Activated CD8-positive, alpha-beta T cell treated with anti-CD3 and anti-CD28 coated beads for 36 hours (primary cell): ENCODE results near the gene DYSF. TPM values are rescaled to one million over a fixed set of nuclear protein-coding genes. Genes with fewer than 3 reads are reported as not detected.

Experiments used
- ATAC-seq: fragments of 200-7000 bp; cut with Tn5 transposase; one replicate; pipeline ENCODE4 v1.10.0; 2021; ENCODE audit warnings: mild to moderate bottlenecking, moderate library complexity
- CTCF ChIA-PET: fragments of 350-600 bp; sonication (Branson Sonifier 250); formaldehyde crosslinking; loops from one replicate; lab custom pipeline; 2021; ENCODE audit warnings: antibody characterized with exemption; lab: Charles Lee
- POLR2A ChIA-PET: fragments of 350-600 bp; sonication (Branson Sonifier 250); formaldehyde crosslinking; loops from one replicate; lab custom pipeline; 2021; ENCODE audit warnings: antibody characterized with exemption; lab: Charles Lee
- DNase-seq: peaks from one replicate; pipeline ENCODE4 v3.0.0-alpha.2; 2020
- H3K27ac Mint-ChIP-seq: one replicate; pipeline ENCODE4 v1.8.0; 2021; ENCODE audit warnings: mild to moderate bottlenecking, mixed read lengths
- H3K27me3 Mint-ChIP-seq: one replicate; pipeline ENCODE4 v1.8.0; 2021; ENCODE audit warnings: mixed read lengths
- H3K36me3 Mint-ChIP-seq: one replicate; pipeline ENCODE4 v1.8.0; 2021; ENCODE audit warnings: low read depth, mixed read lengths
- H3K4me1 Mint-ChIP-seq: one replicate; pipeline ENCODE4 v1.8.0; 2021; ENCODE audit warnings: low read depth, mixed read lengths
- H3K4me3 Mint-ChIP-seq: one replicate; pipeline ENCODE4 v1.8.0; 2021; ENCODE audit warnings: mild to moderate bottlenecking, moderate library complexity, mixed read lengths
- H3K9me3 Mint-ChIP-seq: one replicate; pipeline ENCODE4 v1.8.0; 2021; ENCODE audit warnings: mixed read lengths
- CTCF ChIP-seq: fragments of 200-600 bp; IDR thresholded peaks from one replicate; pipeline ENCODE4 v1.8.0; 2022; ENCODE audit warnings: antibody characterized with exemption, mild to moderate bottlenecking
- intact Hi-C: fragments of 100-400 bp; cut with micrococcal nuclease; formaldehyde crosslinking; loops from one replicate; pipeline ENCODE4 v1.10.0; 2022
- total RNA-seq, 2 experiments: library from RNA; stranded (reverse); gene quantifications; one replicate each; pipeline ENCODE4 v1.2.3, GENCODE V29; 2021

DYSF gene
- total RNA-seq, 2 experiments from 2014 or later = 3.5 to 3.8 TPM

- no peak for DNase-seq
- Mint-ChIP-seq H3K4me1 (peaks cover 10% of the 10 kb centered on the region), H3K4me3 (no peak overlapping the region), H3K27ac (no peak overlapping the region), H3K36me3 (no peaks in the 10 kb centered on the region), H3K27me3 (peaks cover 10% of the 10 kb centered on the region), H3K9me3 (no peaks in the 10 kb centered on the region)
- ATAC-seq = no peak
- intact Hi-C loops = loop anchor here (5.0 kb wide), 2 partner anchors 250 to 605 kb away; no protein-coding TSS in a partner anchor
- ChIA-PET CTCF (interaction anchor here (0.9 to 5.2 kb wide), 10 partner anchors 9 to 1087 kb away, joined by 3 to 36 read pairs (median 4); no protein-coding TSS in a partner anchor), POLR2A (no interaction called here)
- TF ChIP-seq CTCF = no peak
Measured at GRCh38 chr2:71546777-71547281, 93.5 kb downstream of the DYSF start.

- intact Hi-C loops = loop anchor here (5.0 kb wide), 2 partner anchors 250 to 605 kb away; no protein-coding TSS in a partner anchor
- ChIA-PET POLR2A (no interaction called here), CTCF (interaction anchor here (1.2 to 5.2 kb wide), 4 partner anchors 10 to 602 kb away, joined by 4 to 36 read pairs (median 20); no protein-coding TSS in a partner anchor)
- TF ChIP-seq CTCF = no peak
- Mint-ChIP-seq H3K27me3 (peaks cover 10% of the 10 kb centered on the region), H3K4me3 (no peak overlapping the region), H3K36me3 (no peaks in the 10 kb centered on the region), H3K9me3 (no peaks in the 10 kb centered on the region), H3K27ac (no peak overlapping the region), H3K4me1 (peaks cover 10% of the 10 kb centered on the region)
- ATAC-seq (no peak), DNase-seq (no peak)
Measured at GRCh38 chr2:71547616-71548285, 94.4 kb downstream of the DYSF start.

GRCh38 chr2:71548646-71549425, 95.5 kb downstream of the DYSF start:
- CTCF ChIA-PET = interaction anchor here (0.7 to 5.2 kb wide), 9 partner anchors 11 to 1196 kb away, joined by 3 to 36 read pairs (median 4); no protein-coding TSS in a partner anchor
- Mint-ChIP-seq H3K27ac (no peak overlapping the region), H3K9me3 (no peaks in the 10 kb centered on the region), H3K4me1 (peaks cover 10% of the 10 kb centered on the region), H3K36me3 (no peaks in the 10 kb centered on the region), H3K27me3 (peaks cover 10% of the 10 kb centered on the region), H3K4me3 (no peak overlapping the region)
- peak; percentile 81 for TF ChIP-seq CTCF
- POLR2A ChIA-PET = no interaction called here
- DNase-seq (peak; percentile 84), ATAC-seq (peak; percentile 80)
- intact Hi-C loops = loop anchor here (5.0 kb wide), 2 partner anchors 248 to 603 kb away; no protein-coding TSS in a partner anchor

DNA sequence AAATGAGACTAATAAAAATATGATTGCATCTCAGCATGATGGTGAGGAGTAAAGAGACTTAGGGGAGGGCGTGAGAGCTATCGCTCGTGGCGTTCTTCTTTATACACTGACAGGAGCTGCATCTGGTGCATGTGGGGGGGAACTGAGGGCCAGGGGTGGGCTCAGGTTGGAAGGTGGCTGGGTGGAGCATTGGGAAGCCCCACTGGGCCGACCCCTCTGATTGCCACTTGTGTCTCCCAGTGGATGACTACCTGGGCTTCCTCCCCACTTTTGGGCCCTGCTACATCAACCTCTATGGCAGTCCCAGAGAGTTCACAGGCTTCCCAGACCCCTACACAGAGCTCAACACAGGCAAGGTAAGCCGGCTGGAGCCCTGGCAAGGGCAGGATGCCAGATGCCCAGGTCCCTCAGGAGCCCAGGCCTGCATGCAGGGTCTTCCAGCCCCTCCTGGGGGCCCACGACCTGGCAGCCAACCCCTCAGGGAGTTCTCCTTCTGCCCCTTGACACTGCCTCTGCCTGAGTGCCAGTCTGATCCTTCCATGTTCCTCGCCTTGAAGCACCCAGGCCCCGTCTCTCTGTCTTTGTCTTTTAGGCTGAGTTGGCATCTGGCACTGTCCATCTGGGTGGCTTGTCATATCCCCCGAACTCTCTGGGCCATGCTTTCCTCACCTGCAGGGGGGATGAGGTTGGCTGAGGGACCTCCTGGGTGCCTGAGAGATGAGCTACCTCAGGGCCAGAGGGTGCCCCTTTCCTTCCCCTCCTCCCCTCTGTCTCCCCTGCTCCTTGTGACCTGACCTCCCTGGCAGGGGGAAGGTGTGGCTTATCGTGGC, 97.7 kb downstream of the DYSF start:
- Mint-ChIP-seq H3K27ac (no peak overlapping the region), H3K36me3 (no peaks in the 10 kb centered on the region), H3K4me1 (no peaks in the 10 kb centered on the region), H3K27me3 (no peaks in the 10 kb centered on the region), H3K9me3 (no peaks in the 10 kb centered on the region), H3K4me3 (no peak overlapping the region)
- CTCF ChIA-PET = interaction anchor here (1.2 to 1.9 kb wide), 2 partner anchors 599 kb away, joined by 3 to 8 read pairs; no protein-coding TSS in a partner anchor
- DNase-seq (no peak), ATAC-seq (no peak)
- no peak for TF ChIP-seq CTCF
- intact Hi-C loops = no loop called here
- POLR2A ChIA-PET = no interaction called here
